H1 (cell line): ENCODE results near the gene BCAS3. TPM values are rescaled to one million over a fixed set of nuclear protein-coding genes. Genes with fewer than 3 reads are reported as not detected.

Experiments used
- CTCF ChIA-PET: fragments of 300-600 bp; sonication (Branson Sonifier 250); formaldehyde crosslinking; loops from one replicate; lab custom pipeline; 2021; ENCODE audit not compliant: partially characterized antibody; lab: Charles Lee
- POLR2A ChIA-PET: fragments of 300-600 bp; sonication (Branson Sonifier 250); formaldehyde crosslinking; loops from one replicate; lab custom pipeline; 2021; ENCODE audit warnings: inconsistent platforms; ENCODE audit not compliant: partially characterized antibody; lab: Charles Lee
- DNase-seq, 2 experiments: peaks; one replicate each; pipeline versions ENCODE4 v3.0.0 to v3.0.0-alpha.2; 2010 to 2022; ENCODE audit warnings: low spot score in 2 of 2, low read depth in 1 of 2, mixed read lengths in 1 of 2
- FAIRE-seq: peaks from 2 replicates; lab custom pipeline; 2011; peaks lifted over from hg19 to GRCh38; lab: Jason Lieb, UNC
- H2AFZ ChIP-seq: 2 replicates; pipeline ENCODE4 v1.8.1; 2012; ENCODE audit warnings: low read length, inconsistent platforms
- H2AK5ac ChIP-seq: 2 replicates; pipeline ENCODE4 v1.6.1; 2013; ENCODE audit warnings: low read depth, low read length
- H2BK120ac ChIP-seq: replicated peaks from 2 replicates; pipeline ENCODE3; 2013; ENCODE audit warnings: low read depth, low read length, inconsistent platforms
- H2BK12ac ChIP-seq: 2 replicates; pipeline ENCODE4 v1.6.1; 2013; ENCODE audit warnings: low read depth, low read length
- H2BK15ac ChIP-seq: 2 replicates; pipeline ENCODE4 v1.6.1; 2013; ENCODE audit warnings: low read length
- H2BK20ac ChIP-seq: 2 replicates; pipeline ENCODE4 v1.6.1; 2013; ENCODE audit warnings: low read length
- H2BK5ac ChIP-seq: 2 replicates; pipeline ENCODE4 v1.6.1; 2013; ENCODE audit warnings: low read depth, low read length
- H3K14ac ChIP-seq: 2 replicates; pipeline ENCODE4 v1.6.1; 2013; ENCODE audit warnings: inconsistent platforms; ENCODE audit not compliant: insufficient read length
- H3K18ac ChIP-seq: 2 replicates; pipeline ENCODE4 v1.6.1; 2013; ENCODE audit warnings: low read length; ENCODE audit errors: extremely low read depth
- H3K23ac ChIP-seq: 2 replicates; pipeline ENCODE4 v1.6.1; 2013; ENCODE audit warnings: inconsistent platforms; ENCODE audit not compliant: insufficient read length
- H3K23me2 ChIP-seq: 2 replicates; pipeline ENCODE4 v1.6.1; 2013; ENCODE audit warnings: low read depth, low read length
- H3K27ac ChIP-seq: 2 replicates; pipeline ENCODE4 v1.6.1; 2011; ENCODE audit warnings: low read depth, low read length, inconsistent platforms
- H3K27me3 ChIP-seq, 4 experiments: replicated peaks in 1 of 4; 1 replicate in 1 of 4; 2 replicates in 3 of 4; pipeline versions ENCODE4 v1.6.1 to v1.8.1; 2011 to 2013; ENCODE audit warnings: low read length in 3 of 4, mild to moderate bottlenecking in 3 of 4, inconsistent platforms in 2 of 4, mixed read lengths in 2 of 4, moderate library complexity in 1 of 4; ENCODE audit not compliant: control insufficient read depth in 3 of 4, insufficient read depth in 3 of 4; ENCODE audit errors: extremely low read depth in 1 of 4
- H3K36me3 ChIP-seq, 4 experiments: 2 replicates each; pipeline versions ENCODE4 v1.6.1 to v1.8.1; 2011 to 2013; ENCODE audit warnings: mild to moderate bottlenecking in 4 of 4, low read length in 3 of 4, moderate library complexity in 2 of 4, control low read depth in 1 of 4, inconsistent platforms in 1 of 4; ENCODE audit not compliant: insufficient read depth in 4 of 4, control insufficient read depth in 2 of 4
- H3K4ac ChIP-seq: replicated peaks from 2 replicates; pipeline ENCODE3; 2013; ENCODE audit warnings: low read length, low read depth, mixed read lengths, inconsistent platforms; ENCODE audit not compliant: insufficient read length
- H3K4me1 ChIP-seq, 4 experiments: replicated peaks in 1 of 4; 1 replicate in 1 of 4; 2 replicates in 3 of 4; pipeline versions ENCODE4 v1.6.1 to v1.8.1; 2011 to 2013; ENCODE audit warnings: low read length in 3 of 4, inconsistent platforms in 2 of 4, mixed read lengths in 1 of 4; ENCODE audit not compliant: insufficient read depth in 4 of 4, control insufficient read depth in 3 of 4
- H3K4me2 ChIP-seq, 2 experiments: 2 replicates each; pipeline versions ENCODE4 v1.6.1 to v1.8.1; 2011 to 2013; ENCODE audit warnings: low read depth in 2 of 2, low read length in 2 of 2, control low read depth in 1 of 2, inconsistent platforms in 1 of 2, mild to moderate bottlenecking in 1 of 2; ENCODE audit not compliant: insufficient read depth in 1 of 2
- H3K4me3 ChIP-seq, 4 experiments: fragments of 200-600, 300-600 bp in 1 of 4; sonication (generic), shearing (Covaris generic), sonication (Bioruptor Twin) in 1 of 4; 2 replicates each; pipeline versions ENCODE4 v1.5.1 to v1.8.1; 2011 to 2016; ENCODE audit warnings: low read length in 4 of 4, low read depth in 3 of 4, control low read depth in 2 of 4, inconsistent platforms in 2 of 4, mild to moderate bottlenecking in 2 of 4, mixed read lengths in 1 of 4, moderate library complexity in 1 of 4; ENCODE audit not compliant: insufficient read depth in 2 of 4; ENCODE audit errors: extremely low read depth in 1 of 4
- H3K56ac ChIP-seq: replicated peaks from 2 replicates; pipeline ENCODE3; 2013; ENCODE audit warnings: low read depth, mild to moderate bottlenecking, mixed read lengths, low read length, inconsistent platforms; ENCODE audit not compliant: insufficient read length
- H3K79me1 ChIP-seq: 2 replicates; pipeline ENCODE4 v1.6.1; 2013; ENCODE audit warnings: low read depth, low read length, control low read depth
- H3K79me2 ChIP-seq, 2 experiments: 2 replicates each; pipeline versions ENCODE4 v1.6.1 to v1.8.1; 2012 to 2013; ENCODE audit warnings: low read length in 2 of 2, mild to moderate bottlenecking in 2 of 2, inconsistent platforms in 1 of 2; ENCODE audit not compliant: insufficient read depth in 2 of 2, control insufficient read depth in 1 of 2
- H3K9ac ChIP-seq, 4 experiments: replicated peaks in 1 of 4; 1 replicate in 1 of 4; 2 replicates in 3 of 4; pipeline versions ENCODE4 v1.6.1 to v1.8.1; 2011 to 2013; ENCODE audit warnings: low read depth in 3 of 4, low read length in 3 of 4, control low read depth in 2 of 4, mild to moderate bottlenecking in 2 of 4, moderate library complexity in 2 of 4, inconsistent platforms in 1 of 4; ENCODE audit errors: extremely low read depth in 1 of 4
- H3K9me3 ChIP-seq, 2 experiments: 2 replicates each; pipeline versions ENCODE4 v1.6.1 to v1.8.1; 2012 to 2013; ENCODE audit warnings: mild to moderate bottlenecking in 2 of 2, moderate library complexity in 2 of 2, control low read depth in 1 of 2, inconsistent platforms in 1 of 2, low read depth in 1 of 2, low read length in 1 of 2, mixed read lengths in 1 of 2; ENCODE audit not compliant: insufficient read depth in 2 of 2
- H4K20me1 ChIP-seq, 2 experiments: replicated peaks in 1 of 2; 2 replicates each; pipeline versions ENCODE3 to v1.8.1; 2011 to 2013; ENCODE audit warnings: inconsistent platforms in 2 of 2, low read length in 2 of 2, mild to moderate bottlenecking in 1 of 2; ENCODE audit not compliant: insufficient read depth in 2 of 2, control insufficient read depth in 1 of 2
- H4K5ac ChIP-seq: 2 replicates; pipeline ENCODE4 v1.6.1; 2013; ENCODE audit warnings: low read length, low read depth, mixed read lengths, inconsistent platforms; ENCODE audit not compliant: insufficient read length
- H4K8ac ChIP-seq: 2 replicates; pipeline ENCODE4 v1.8.0; 2013; ENCODE audit warnings: mild to moderate bottlenecking, moderate library complexity, low read length, inconsistent platforms; ENCODE audit not compliant: insufficient read depth; ENCODE audit errors: extremely low read depth
- H4K91ac ChIP-seq: replicated peaks from 2 replicates; pipeline ENCODE3; 2013; ENCODE audit warnings: low read length, mixed read lengths, inconsistent platforms; ENCODE audit not compliant: insufficient read length
- CTBP2 ChIP-seq: IDR thresholded peaks from 2 replicates; pipeline ENCODE4 v1.7.0; 2011; ENCODE audit warnings: borderline replicate concordance, mild to moderate bottlenecking, moderate library complexity, mixed read lengths, low read length; ENCODE audit not compliant: insufficient read depth, insufficient read length
- FOSL1 ChIP-seq: IDR thresholded peaks from 2 replicates; pipeline ENCODE4 v1.6.1; 2011; ENCODE audit warnings: mild to moderate bottlenecking, low read depth, low read length, moderate library complexity; ENCODE audit not compliant: insufficient read depth
- HDAC2 ChIP-seq, 2 experiments: fragments of 300-600 bp in 1 of 2; sonication (generic) in 1 of 2; IDR thresholded peaks; 2 replicates each; pipeline ENCODE4 v1.6.1; 2011 to 2012; ENCODE audit warnings: low read depth in 2 of 2, low read length in 2 of 2, mild to moderate bottlenecking in 2 of 2, moderate library complexity in 2 of 2, borderline replicate concordance in 1 of 2, inconsistent platforms in 1 of 2
- HDAC6 ChIP-seq: IDR thresholded peaks from one replicate; pipeline ENCODE4 v1.7.1; 2012; ENCODE audit warnings: low read depth, mild to moderate bottlenecking, inconsistent platforms, low read length, moderate library complexity
- NRF1 ChIP-seq: IDR thresholded peaks from 2 replicates; pipeline ENCODE4 v1.6.1; 2011; ENCODE audit warnings: mild to moderate bottlenecking, low read depth, low read length, improper control_type of control experiment
- POLR2A ChIP-seq, 2 experiments: IDR thresholded peaks; 1 replicate in 1 of 2; 2 replicates in 1 of 2; pipeline ENCODE4 v1.6.1; 2011; ENCODE audit warnings: low read depth in 2 of 2, low read length in 2 of 2, mild to moderate bottlenecking in 2 of 2; ENCODE audit errors: control extremely low read depth in 1 of 2
- POU5F1 ChIP-seq: IDR thresholded peaks from 2 replicates; pipeline ENCODE4 v1.6.1; 2011; ENCODE audit warnings: low read depth, mild to moderate bottlenecking, low read length, moderate library complexity
- SIN3A ChIP-seq, 2 experiments: IDR thresholded peaks in 1 of 2; conservative IDR thresholded peaks in 1 of 2; 2 replicates each; pipeline ENCODE4 v1.6.1; 2011 to 2012; ENCODE audit warnings: low read length in 2 of 2, improper control_type of control experiment in 1 of 2, low read depth in 1 of 2, mild to moderate bottlenecking in 1 of 2
- SP1 ChIP-seq: IDR thresholded peaks from 2 replicates; pipeline ENCODE4 v1.6.1; 2011; ENCODE audit warnings: low read depth, low read length
- SRF ChIP-seq: IDR thresholded peaks from 2 replicates; pipeline ENCODE4 v1.6.1; 2011; ENCODE audit warnings: mild to moderate bottlenecking, low read depth, low read length, moderate library complexity
- WGBS, 2 experiments: shearing (Covaris generic) in 1 of 2; methylation state at CpG; one replicate each; pipeline versions ENCODE4 v1.1.6 to v1.1.7; 2013 to 2015; ENCODE audit warnings: low lambda C conversion rate in 2 of 2, mixed read lengths in 2 of 2, inconsistent platforms in 1 of 2, low coverage in 1 of 2, missing lambda C conversion rate in 1 of 2; ENCODE audit not compliant: insufficient replicate concordance in 2 of 2, insufficient coverage in 1 of 2, insufficient read length in 1 of 2; ENCODE audit errors: extremely low coverage in 1 of 2, missing lambda C conversion rate in 1 of 2; 5-methylcytosine and 5-hydroxymethylcytosine counted together
- polyA plus RNA-seq, 7 experiments: library from polyadenylated mRNA; depleted of rRNA in 3 of 7; stranded (reverse) in 5 of 7; unstranded in 2 of 7; fragments of >200 nt in 5 of 7; fragments of 200-250 nt in 2 of 7; gene quantifications; 1 replicate in 5 of 7; 2 replicates in 1 of 7; 4 replicates in 1 of 7; pipeline versions ENCODE4 v1.2.1 to v1.2.3, GENCODE V29; 2011 to 2013; ENCODE audit warnings: missing spikeins in 2 of 7, mixed read lengths in 2 of 7
- total RNA-seq: library from RNA; stranded (reverse); fragmentation: NEBNext Ultra II Directional; extraction: Animal tissue kit (Norgen Biotek cat#: 25700); gene quantifications from 2 replicates; pipeline ENCODE4 v1.2.1, GENCODE V29; 2021

Gene BCAS3
- total and polyA plus RNA-seq, 2 of the 8 experiments (the other 6 are each of a cell fraction or from before 2014, with no cell fraction given) = 9.9 to 13.3 TPM

GRCh38 chr17:60952747-60953146 is 275.1 kb downstream of the BCAS3 start:
- 96% methylated on average over 3 of the region's 3 CpGs; no CpG with 5 or more reads in 1 of the 2 experiments for whole genome bisulfite sequencing, 2 experiments

More at GRCh38 chr17:60952747-60953146, 275.1 kb downstream of the BCAS3 start:
- no peaks in the 10 kb centered on the region for H3K23me2 ChIP-seq
- no peak overlapping the region for H3K4me3 ChIP-seq
- no peak overlapping the region for H3K27ac ChIP-seq
- H3K79me2 ChIP-seq = no peaks in the 10 kb centered on the region
- H4K20me1 ChIP-seq = no peaks in the 10 kb centered on the region
- FAIRE-seq (no peak), DNase-seq (no peak)
- no peak overlapping the region for H3K9ac ChIP-seq
- no peaks in the 10 kb centered on the region for H3K27me3 ChIP-seq
- no peaks in the 10 kb centered on the region for H3K4me1 ChIP-seq
- no peaks in the 10 kb centered on the region for H3K9me3 ChIP-seq
- no peak overlapping the region for H3K4ac ChIP-seq
- no peak for TF ChIP-seq POLR2A (IDR thresholded peaks at IDR 0.05; ENCODE audit: control extremely low read depth in 1 of 2, low read depth in 2 of 2, low read length in 2 of 2)
- no peak for TF ChIP-seq HDAC2 (IDR thresholded peaks at IDR 0.05; ENCODE audit: borderline replicate concordance in 1 of 2, low read depth in 2 of 2, low read length in 2 of 2)
- no peak for TF ChIP-seq FOSL1
- TF ChIP-seq POU5F1 = no peak
- no peak for TF ChIP-seq SRF
- TF ChIP-seq SP1 = no peak
- no peak for TF ChIP-seq HDAC6
- TF ChIP-seq NRF1 = no peak
- no peak for TF ChIP-seq SIN3A (conservative IDR thresholded peaks at IDR 0.05 in 1 of 2, IDR thresholded peaks at IDR 0.05 in 1 of 2; ENCODE audit: low read depth in 1 of 2, low read length in 2 of 2)
- no peak for TF ChIP-seq CTBP2
- POLR2A ChIA-PET = no interaction called here
- H3K4me2 ChIP-seq = no peak overlapping the region
- H2BK5ac ChIP-seq = no peak overlapping the region
- H3K79me1 ChIP-seq = no peaks in the 10 kb centered on the region
- H2AK5ac ChIP-seq = no peak overlapping the region
- H3K23ac ChIP-seq = no peak overlapping the region
- H4K5ac ChIP-seq = no peak overlapping the region
- H4K8ac ChIP-seq = no peak overlapping the region
- CTCF ChIA-PET = interaction anchor here (2.6 kb wide), 1 partner anchor 19 kb away, joined by 8 read pairs; no protein-coding TSS in a partner anchor
- no peak overlapping the region for H2AFZ ChIP-seq
- H2BK15ac ChIP-seq = no peak overlapping the region
- no peak overlapping the region for H3K56ac ChIP-seq
- no peak overlapping the region for H2BK120ac ChIP-seq
- no peak overlapping the region for H4K91ac ChIP-seq
- no peak overlapping the region for H3K18ac ChIP-seq
- H2BK20ac ChIP-seq = no peak overlapping the region
- no peak overlapping the region for H2BK12ac ChIP-seq
- no peak overlapping the region for H3K14ac ChIP-seq
- H3K36me3 ChIP-seq = no peaks in the 10 kb centered on the region
